Upper lobe of right lung (tissue), 1 donor: ENCODE measurements around the gene NOS3. TPM values are rescaled to one million over a fixed set of nuclear protein-coding genes. Genes with fewer than 3 reads are reported as not detected.

Experiments
- ATAC-seq: fragments of 200-7000 bp; cut with Tn5 transposase; one replicate; pipeline ENCODE4 v1.9.1; 2020; ENCODE audit warnings: mild to moderate bottlenecking, moderate library complexity
- DNase-seq: peaks from one replicate; pipeline ENCODE4 v3.0.0-alpha.2; 2020
- H3K27ac ChIP-seq: fragments of 200-600 bp; one replicate; pipeline ENCODE4 v1.8.0; 2022
- H3K27me3 ChIP-seq: fragments of 200-600 bp; one replicate; pipeline ENCODE4 v1.8.0; 2022; ENCODE audit warnings: mild to moderate bottlenecking
- H3K36me3 ChIP-seq: fragments of 200-600 bp; one replicate; pipeline ENCODE4 v1.8.0; 2022
- H3K4me1 ChIP-seq: fragments of 200-600 bp; one replicate; pipeline ENCODE4 v1.8.0; 2022
- H3K4me3 ChIP-seq: fragments of 200-600 bp; one replicate; pipeline ENCODE4 v1.8.0; 2022; ENCODE audit warnings: mild to moderate bottlenecking
- H3K9me3 ChIP-seq: fragments of 200-600 bp; one replicate; pipeline ENCODE4 v1.8.0; 2022
- CTCF ChIP-seq: fragments of 200-600 bp; IDR thresholded peaks from one replicate; pipeline ENCODE4 v1.8.0; 2022; ENCODE audit warnings: antibody characterized with exemption
- intact Hi-C: fragments of 100-400 bp; cut with DNase I; formaldehyde crosslinking; loops from one replicate; pipeline ENCODE4 v1.11.0; 2022
- total RNA-seq: library from RNA; stranded (reverse); fragmentation: NEBNext Ultra II Directional; extraction: Animal tissue kit (Norgen Biotek cat#: 25700); gene quantifications from one replicate; pipeline ENCODE4 v1.2.1, GENCODE V29; 2021
- donor health status: DM: no; HTN: yes; CAD: no; lungs with severe emphysema.

The NOS3 gene
- total RNA-seq, 1 donor from 2014 or later = 42.9 TPM

- no peaks in the 10 kb centered on the region for H3K9me3 ChIP-seq
- ATAC-seq = no peak
- no peak for TF ChIP-seq CTCF
- no peak overlapping the region for H3K4me3 ChIP-seq
- intact Hi-C loops = no loop called here
- no peak for DNase-seq
- no peak overlapping the region for H3K27ac ChIP-seq
- no peaks in the 10 kb centered on the region for H3K36me3 ChIP-seq
- H3K4me1 ChIP-seq = peaks cover 8% of the 10 kb centered on the region
- peaks cover 40% of the 10 kb centered on the region for H3K27me3 ChIP-seq
These were observed 11.0 kb upstream of the NOS3 start for GRCh38 chr7:150979713-150980390.

GRCh38 chr7:150980663-150981062, 10.2 kb upstream of the NOS3 start:
- Histone ChIP-seq H3K9me3 (no peaks in the 10 kb centered on the region), H3K27me3 (peaks cover 33% of the 10 kb centered on the region), H3K27ac (no peak overlapping the region), H3K36me3 (no peaks in the 10 kb centered on the region), H3K4me1 (peaks cover 2% of the 10 kb centered on the region), H3K4me3 (no peak overlapping the region)
- no peak for DNase-seq
- intact Hi-C loops = no loop called here
- no peak for TF ChIP-seq CTCF
- no peak for ATAC-seq

GRCh38 chr7:150981644-150982043, 9.2 kb upstream of the NOS3 start:
- TF ChIP-seq CTCF = no peak
- no peaks in the 10 kb centered on the region for H3K36me3 ChIP-seq
- H3K27me3 ChIP-seq = peaks cover 23% of the 10 kb centered on the region
- H3K9me3 ChIP-seq = no peaks in the 10 kb centered on the region
- H3K27ac ChIP-seq = no peak overlapping the region
- H3K4me3 ChIP-seq = no peak overlapping the region
- no peak for DNase-seq
- H3K4me1 ChIP-seq = no peaks in the 10 kb centered on the region
- intact Hi-C loops = no loop called here
- ATAC-seq = no peak

- intact Hi-C loops = no loop called here
- Histone ChIP-seq H3K36me3 (no peaks in the 10 kb centered on the region), H3K9me3 (no peaks in the 10 kb centered on the region), H3K27ac (no peak overlapping the region), H3K4me3 (no peak overlapping the region), H3K27me3 (peaks cover 16% of the 10 kb centered on the region), H3K4me1 (no peaks in the 10 kb centered on the region)
- TF ChIP-seq CTCF = no peak
- no peak for ATAC-seq
- DNase-seq = no peak
These were observed 8.5 kb upstream of the NOS3 start for GRCh38 chr7:150982351-150982750.

GRCh38 chr7:150983893-150984368, 6.9 kb upstream of the NOS3 start:
- peaks cover 7% of the 10 kb centered on the region for H3K4me1 ChIP-seq
- intact Hi-C loops = no loop called here
- H3K9me3 ChIP-seq = no peaks in the 10 kb centered on the region
- DNase-seq (no peak), ATAC-seq (no peak)
- TF ChIP-seq CTCF = no peak
- no peak overlapping the region for H3K4me3 ChIP-seq
- no peak overlapping the region for H3K27ac ChIP-seq
- peaks cover 13% of the 10 kb centered on the region for H3K27me3 ChIP-seq
- H3K36me3 ChIP-seq = no peaks in the 10 kb centered on the region
